HepG2 (cell line): ENCODE results near the gene JOSD2. TPM values are rescaled to one million over a fixed set of nuclear protein-coding genes. Genes with fewer than 3 reads are reported as not detected.

Source experiments
- ATAC-seq: fragments of 200-7000 bp; cut with Tn5 transposase; 3 replicates; pipeline ENCODE4 v1.9.1; 2020; ENCODE audit warnings: mild to moderate bottlenecking, moderate library complexity
- BruUV-seq: library from RNA; stranded (reverse); fragments of 400-500 nt; replicated peaks from 2 replicates; lab custom pipeline; 2021; lab: Mats Ljungman, UMichigan
- CTCF ChIA-PET: fragments of 300-600 bp; formaldehyde crosslinking; extraction: SDS; loops from one replicate; lab custom pipeline; 2021; ENCODE audit warnings: low total read pairs, inconsistent platforms, low intra/inter-chr PET ratio; lab: Yijun Ruan, JAX
- POLR2A ChIA-PET: fragments of 350-600 bp; sonication (Branson Sonifier 250); formaldehyde crosslinking; loops from one replicate; lab custom pipeline; 2020; ENCODE audit warnings: antibody characterized with exemption, inconsistent platforms; lab: Yijun Ruan, JAX
- DNase-seq: peaks from one replicate; pipeline ENCODE4 v3.0.0-alpha.2; 2015; ENCODE audit warnings: low spot score
- FAIRE-seq: peaks from 3 replicates; lab custom pipeline; 2011; peaks lifted over from hg19 to GRCh38; lab: Jason Lieb, UNC
- H2AFZ ChIP-seq: one replicate; pipeline ENCODE4 v1.6.1; 2011; ENCODE audit warnings: low read length, inconsistent platforms
- H3K27ac ChIP-seq: fragments of 300-600 bp; 3 replicates; pipeline ENCODE4 v1.8.0; 2011; ENCODE audit warnings: mixed run types, mild to moderate bottlenecking, mixed read lengths, low read length, inconsistent platforms; ENCODE audit not compliant: insufficient read depth; ENCODE audit errors: extremely low read length
- H3K27me3 ChIP-seq, 2 experiments: fragments of 200-600 bp in 1 of 2; 2 replicates in 1 of 2; 3 replicates in 1 of 2; pipeline versions ENCODE4 v1.6.0 to v1.8.0; 2011; ENCODE audit warnings: low read length in 2 of 2, mild to moderate bottlenecking in 2 of 2, moderate library complexity in 2 of 2, inconsistent platforms in 1 of 2; ENCODE audit not compliant: insufficient read depth in 2 of 2, control insufficient read depth in 1 of 2
- H3K36me3 ChIP-seq, 2 experiments: fragments of 200-600 bp in 1 of 2; replicated peaks in 1 of 2; 2 replicates in 1 of 2; 3 replicates in 1 of 2; pipeline versions ENCODE4 v1.5.1 to v1.8.0; 2011; ENCODE audit warnings: low read length in 2 of 2, inconsistent platforms in 1 of 2; ENCODE audit not compliant: insufficient read depth in 2 of 2, control insufficient read depth in 1 of 2
- H3K4me1 ChIP-seq: 2 replicates; pipeline ENCODE4 v1.5.1; 2012; ENCODE audit warnings: low read length, inconsistent platforms; ENCODE audit not compliant: insufficient read depth
- H3K4me2 ChIP-seq: 2 replicates; pipeline ENCODE4 v1.6.0; 2011; ENCODE audit warnings: low read depth, low read length, inconsistent platforms
- H3K4me3 ChIP-seq, 3 experiments: fragments of 200-600 bp in 1 of 3; sonication (generic), shearing (Covaris generic) in 1 of 3; replicated peaks in 1 of 3; 2 replicates each; pipeline ENCODE4 v1.5.1; 2011 to 2016; ENCODE audit warnings: low read length in 3 of 3, inconsistent platforms in 2 of 3, low read depth in 2 of 3, mild to moderate bottlenecking in 2 of 3, control low read depth in 1 of 3, mixed read lengths in 1 of 3; ENCODE audit not compliant: insufficient read depth in 1 of 3
- H3K79me2 ChIP-seq: one replicate; pipeline ENCODE4 v1.6.1; 2011; ENCODE audit warnings: low read length, inconsistent platforms; ENCODE audit not compliant: insufficient read depth
- H3K9ac ChIP-seq: 2 replicates; pipeline ENCODE4 v1.6.0; 2011; ENCODE audit warnings: mild to moderate bottlenecking, low read depth, low read length, inconsistent platforms; ENCODE audit not compliant: insufficient read depth
- H3K9me3 ChIP-seq: 2 replicates; pipeline ENCODE4 v1.5.1; 2012; ENCODE audit warnings: mild to moderate bottlenecking, low read length
- H4K20me1 ChIP-seq: 2 replicates; pipeline ENCODE4 v1.6.0; 2011; ENCODE audit warnings: inconsistent platforms, mild to moderate bottlenecking, low read length, moderate library complexity; ENCODE audit not compliant: insufficient read depth
- HHEX ChIP-seq: IDR thresholded peaks from 2 replicates; pipeline ENCODE4 v1.6.1; 2016; ENCODE audit warnings: control low read depth
- IKZF4 ChIP-seq: sonication (generic); formaldehyde crosslinking; IDR thresholded peaks from 2 replicates; pipeline ENCODE4 v1.5.1; 2020; ENCODE audit warnings: borderline replicate concordance, mild to moderate bottlenecking, low read depth, missing genetic modification reagents; ENCODE audit errors: not compliant biosample characterization
- NFIC ChIP-seq: IDR thresholded peaks from 2 replicates; pipeline ENCODE4 v1.6.1; 2012; ENCODE audit warnings: mild to moderate bottlenecking, low read length, inconsistent platforms
- TBP ChIP-seq: sonication (generic); formaldehyde crosslinking; IDR thresholded peaks from 2 replicates; pipeline ENCODE4 v1.5.0; 2020; ENCODE audit warnings: missing genetic modification reagents
- ZNF207 ChIP-seq: fragments of 450-650 bp; IDR thresholded peaks from 2 replicates; pipeline ENCODE4 v1.6.1; 2016; ENCODE audit warnings: antibody characterized with exemption, borderline replicate concordance
- ZNF841 ChIP-seq: sonication (generic); formaldehyde crosslinking; IDR thresholded peaks from 2 replicates; pipeline ENCODE4 v1.8.1; 2023; ENCODE audit warnings: missing genetic modification reagents, borderline replicate concordance
- WGBS: methylation state at CpG from one replicate; pipeline ENCODE4 v1.1.6; 2017; ENCODE audit warnings: low lambda C conversion rate; 5-methylcytosine and 5-hydroxymethylcytosine counted together
- in situ Hi-C: cut with HindIII; loops from 2 replicates; pipeline ENCODE4 v1.10.0; 2017; ENCODE audit warnings: low pct_unique_long_range_greater_than_20kb; ENCODE audit not compliant: extremely low pct_ligation_motif_present
- intact Hi-C: fragments of 100-400 bp; cut with micrococcal nuclease; formaldehyde crosslinking; loops from one replicate; pipeline ENCODE4 v1.10.0; 2022; ENCODE audit not compliant: unreplicated experiment
- polyA plus RNA-seq, 8 experiments: library from polyadenylated mRNA; depleted of rRNA in 3 of 8; stranded (reverse) in 7 of 8; unstranded in 1 of 8; fragments of >200 nt; fragmentation: Illumina TruSeq in 4 of 8; extraction: Trizol in 4 of 8; gene quantifications; 2 replicates each; pipeline versions ENCODE4 v1.2.1 to v1.2.3, GENCODE V29; 2011 to 2016; ENCODE audit warnings: low read depth in 4 of 8, missing spikeins in 1 of 8, mixed read lengths in 1 of 8; ENCODE audit not compliant: insufficient read depth in 1 of 8
- total RNA-seq, 5 experiments: library from RNA; depleted of rRNA; stranded (reverse); fragments of >200 nt; fragmentation: Illumina TruSeq; extraction: Trizol; gene quantifications; 2 replicates each; pipeline ENCODE4 v1.2.3, GENCODE V29; 2016; ENCODE audit warnings: low read depth in 1 of 5
- TF ChIP-seq, protein P1 (sequence below): sonication (generic); formaldehyde crosslinking; IDR thresholded peaks from 2 replicates; pipeline ENCODE4 v1.5.1; 2020; ENCODE audit warnings: missing genetic modification reagents, mild to moderate bottlenecking, borderline replicate concordance
- TF ChIP-seq, protein P2 (sequence below): IDR thresholded peaks from 2 replicates; pipeline ENCODE4 v1.6.1; 2016; ENCODE audit warnings: mild to moderate bottlenecking, missing biosample characterization, missing genetic modification reagents
- TF ChIP-seq, protein P3 (sequence below): sonication (generic); formaldehyde crosslinking; conservative IDR thresholded peaks from 2 replicates; pipeline ENCODE4 v1.5.0; 2020; ENCODE audit warnings: missing genetic modification reagents
- TF ChIP-seq, protein P4 (sequence below): sonication (generic); formaldehyde crosslinking; IDR thresholded peaks from 2 replicates; pipeline ENCODE4 v1.4.0; 2020; ENCODE audit warnings: missing genetic modification reagents
- TF ChIP-seq, protein P5 (sequence below): IDR thresholded peaks from 2 replicates; pipeline ENCODE4 v1.6.1; 2012; ENCODE audit warnings: inconsistent platforms

JOSD2 gene
- total and polyA plus RNA-seq, 2 of the 13 experiments (the other 11 are each of a cell fraction or from before 2014, with no cell fraction given) = 2.0 to 4.1 TPM

DNA sequence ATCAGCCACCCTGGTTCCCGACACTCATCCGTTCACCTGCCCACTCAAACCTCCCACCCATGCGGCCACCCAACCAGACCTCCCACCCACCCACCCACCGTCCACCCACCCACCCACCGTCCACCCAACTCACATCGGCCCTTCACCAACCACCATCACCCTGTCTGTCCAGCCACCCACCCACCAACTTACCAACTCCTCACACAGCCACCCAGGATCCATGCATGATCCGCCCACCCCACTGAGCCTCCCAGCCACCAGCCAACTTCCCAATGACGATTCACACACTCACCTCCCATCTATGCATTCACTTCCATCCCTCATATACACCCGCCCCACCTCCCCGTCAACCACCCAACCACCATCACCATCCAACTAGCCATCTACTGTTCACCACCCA, 4.3 kb downstream of the JOSD2 start (continued):
- TF ChIP-seq, protein P1, sequence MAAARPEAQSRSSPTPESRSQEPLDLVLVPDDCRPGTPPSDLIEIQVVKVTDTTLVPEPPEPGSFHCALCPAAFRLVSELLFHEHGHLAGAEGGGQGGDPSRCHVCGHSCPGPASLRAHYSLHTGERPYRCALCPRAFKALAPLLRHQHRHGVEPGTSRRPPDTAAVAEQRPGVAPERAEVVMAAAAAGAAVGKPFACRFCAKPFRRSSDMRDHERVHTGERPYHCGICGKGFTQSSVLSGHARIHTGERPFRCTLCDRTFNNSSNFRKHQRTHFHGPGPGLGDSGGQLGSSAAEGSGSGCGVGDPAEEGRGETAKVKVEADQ (CRISPR knock-in tag) = no peak
- TF ChIP-seq IKZF4 (no peak), ZNF207 (no peak)

DNA sequence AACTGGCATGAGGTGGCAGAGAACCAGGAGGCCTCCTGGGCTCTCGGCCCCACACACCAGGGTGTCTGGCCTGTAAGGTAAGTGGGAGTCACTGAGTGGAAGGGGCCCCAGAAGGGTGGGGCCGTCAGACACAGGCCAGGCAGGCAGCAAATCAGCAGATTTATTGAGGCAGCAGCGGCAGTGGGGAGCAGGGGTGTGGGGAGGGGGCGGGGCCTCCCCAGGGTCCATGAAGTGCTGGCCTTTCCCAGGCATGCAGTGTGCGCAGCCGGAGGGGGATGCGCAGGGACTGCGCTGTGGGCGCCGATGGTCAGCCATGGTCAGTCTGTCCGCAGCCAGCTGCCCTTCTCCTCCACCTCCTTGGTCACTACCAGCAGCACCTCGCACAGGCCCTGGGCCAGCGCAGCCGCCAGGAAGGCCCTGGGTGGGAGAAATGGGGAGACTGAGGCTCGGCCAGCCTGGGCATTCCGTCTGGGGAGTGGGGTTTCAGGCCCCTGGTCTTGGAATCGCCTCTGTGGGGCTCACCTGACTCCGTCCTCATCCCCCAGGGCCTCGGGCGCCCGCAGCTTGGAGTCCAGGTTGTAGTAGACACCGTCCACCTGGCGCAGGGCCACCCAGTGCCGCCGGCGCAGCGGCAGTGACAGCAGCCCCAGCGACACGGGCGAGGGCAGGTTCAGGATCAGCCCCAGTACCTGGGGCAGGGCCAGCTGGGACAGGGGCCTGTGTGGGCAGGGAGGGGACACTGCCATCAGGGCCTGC, 5.0 kb downstream of the JOSD2 start:
- no peak for ATAC-seq
- in situ Hi-C loops = no loop called here
- POLR2A ChIA-PET = no interaction called here
- Histone ChIP-seq H3K4me2 (no peak overlapping the region), H3K9me3 (no peaks in the 10 kb centered on the region), H3K4me1 (no peaks in the 10 kb centered on the region), H3K79me2 (no peaks in the 10 kb centered on the region), H3K4me3 (no peak overlapping the region), H3K27ac (no peak overlapping the region), H3K9ac (no peak overlapping the region), H3K36me3 (no peaks in the 10 kb centered on the region), H4K20me1 (no peaks in the 10 kb centered on the region), H2AFZ (no peak overlapping the region), H3K27me3 (no peaks in the 10 kb centered on the region; a peak in 2 of 5 replicates)
- no peak for TF ChIP-seq HHEX
- TF ChIP-seq ZNF841 (CRISPR knock-in tag) = no peak
- TF ChIP-seq, protein P2, sequence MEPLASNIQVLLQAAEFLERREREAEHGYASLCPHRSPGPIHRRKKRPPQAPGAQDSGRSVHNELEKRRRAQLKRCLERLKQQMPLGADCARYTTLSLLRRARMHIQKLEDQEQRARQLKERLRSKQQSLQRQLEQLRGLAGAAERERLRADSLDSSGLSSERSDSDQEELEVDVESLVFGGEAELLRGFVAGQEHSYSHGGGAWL = no peak
- TF ChIP-seq, protein P3, sequence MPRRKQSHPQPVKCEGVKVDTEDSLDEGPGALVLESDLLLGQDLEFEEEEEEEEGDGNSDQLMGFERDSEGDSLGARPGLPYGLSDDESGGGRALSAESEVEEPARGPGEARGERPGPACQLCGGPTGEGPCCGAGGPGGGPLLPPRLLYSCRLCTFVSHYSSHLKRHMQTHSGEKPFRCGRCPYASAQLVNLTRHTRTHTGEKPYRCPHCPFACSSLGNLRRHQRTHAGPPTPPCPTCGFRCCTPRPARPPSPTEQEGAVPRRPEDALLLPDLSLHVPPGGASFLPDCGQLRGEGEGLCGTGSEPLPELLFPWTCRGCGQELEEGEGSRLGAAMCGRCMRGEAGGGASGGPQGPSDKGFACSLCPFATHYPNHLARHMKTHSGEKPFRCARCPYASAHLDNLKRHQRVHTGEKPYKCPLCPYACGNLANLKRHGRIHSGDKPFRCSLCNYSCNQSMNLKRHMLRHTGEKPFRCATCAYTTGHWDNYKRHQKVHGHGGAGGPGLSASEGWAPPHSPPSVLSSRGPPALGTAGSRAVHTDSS (CRISPR knock-in tag) = no peak
- no peak for TF ChIP-seq TBP
- TF ChIP-seq NFIC = no peak
- TF ChIP-seq, protein P4, sequence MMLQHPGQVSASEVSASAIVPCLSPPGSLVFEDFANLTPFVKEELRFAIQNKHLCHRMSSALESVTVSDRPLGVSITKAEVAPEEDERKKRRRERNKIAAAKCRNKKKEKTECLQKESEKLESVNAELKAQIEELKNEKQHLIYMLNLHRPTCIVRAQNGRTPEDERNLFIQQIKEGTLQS = no peak
- TF ChIP-seq, protein P5, sequence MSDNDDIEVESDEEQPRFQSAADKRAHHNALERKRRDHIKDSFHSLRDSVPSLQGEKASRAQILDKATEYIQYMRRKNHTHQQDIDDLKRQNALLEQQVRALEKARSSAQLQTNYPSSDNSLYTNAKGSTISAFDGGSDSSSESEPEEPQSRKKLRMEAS = no peak
- FAIRE-seq = no peak
- no TSS peak for BruUV-seq
- no peak for DNase-seq
- CTCF ChIA-PET = no interaction called here
- 60% methylated on average over 10 of the region's 30 CpGs for WGBS
- intact Hi-C loops = no loop called here
